Skeletal muscle satellite cell (primary cell): ENCODE measurements around the gene GLTP.
"Not testable (repeated sequence)": the region's sequence is repeated elsewhere in the genome, so short reads cannot be mapped to it uniquely, and the experiment has no call there.

ENCODE experiments used
- H3K27me3 ChIP-seq: 2 replicates; pipeline ENCODE4 v1.7.0; 2013; ENCODE audit warnings: low read length; ENCODE audit not compliant: control insufficient read depth, insufficient read depth
- H3K36me3 ChIP-seq: 2 replicates; pipeline ENCODE4 v1.7.0; 2013; ENCODE audit warnings: mild to moderate bottlenecking, control low read depth, low read length; ENCODE audit not compliant: insufficient read depth
- H3K4me1 ChIP-seq: 2 replicates; pipeline ENCODE4 v1.7.0; 2013; ENCODE audit warnings: low read length; ENCODE audit not compliant: control insufficient read depth, insufficient read depth
- H3K4me2 ChIP-seq: 2 replicates; pipeline ENCODE4 v1.7.0; 2013; ENCODE audit warnings: mild to moderate bottlenecking, low read length
- H3K4me3 ChIP-seq: 2 replicates; pipeline ENCODE4 v1.7.0; 2013; ENCODE audit warnings: low read length
- H3K9ac ChIP-seq: 2 replicates; pipeline ENCODE4 v1.7.0; 2013; ENCODE audit warnings: mild to moderate bottlenecking, low read depth, low read length, moderate library complexity
- H3K9me3 ChIP-seq: replicated peaks from 2 replicates; pipeline ENCODE4 v1.7.0; 2013; ENCODE audit warnings: mild to moderate bottlenecking, control low read depth, low read length

The GLTP gene

GRCh38 chr12:109855377-109855776, 25.0 kb downstream of the GLTP start:
- Histone ChIP-seq H3K4me2 (no peak overlapping the region), H3K27me3 (no peaks in the 10 kb centered on the region), H3K9ac (no peak overlapping the region), H3K36me3 (peaks cover 48% of the 10 kb centered on the region), H3K4me3 (no peak overlapping the region), H3K4me1 (no peaks in the 10 kb centered on the region), H3K9me3 (no peaks in the 10 kb centered on the region)

- not testable (repeated sequence) for H3K27me3 ChIP-seq, H3K4me3 ChIP-seq, H3K9ac ChIP-seq, H3K4me2 ChIP-seq, H3K4me1 ChIP-seq, H3K9me3 ChIP-seq
- peaks cover 27% of the 10 kb centered on the region for H3K36me3 ChIP-seq
Measured at GRCh38 chr12:109850518-109850917, 29.8 kb downstream of the GLTP start.

- Histone ChIP-seq H3K4me1 (no peaks in the 10 kb centered on the region), H3K36me3 (peaks cover 4% of the 10 kb centered on the region), H3K4me2 (no peak overlapping the region), H3K27me3 (no peaks in the 10 kb centered on the region), H3K9me3 (no peaks in the 10 kb centered on the region), H3K4me3 (no peak overlapping the region), H3K9ac (no peak overlapping the region)
Measured at GRCh38 chr12:109847142-109847735, 33.1 kb downstream of the GLTP start.

GRCh38 chr12:109845824-109846205, 34.5 kb downstream of the GLTP start:
- Histone ChIP-seq H3K9ac (peak overlapping the region; percentile 49), H3K27me3 (no peaks in the 10 kb centered on the region), H3K4me2 (peak overlapping the region; percentile 82), H3K4me1 (peaks cover 1% of the 10 kb centered on the region), H3K9me3 (no peaks in the 10 kb centered on the region), H3K36me3 (no peaks in the 10 kb centered on the region), H3K4me3 (peak overlapping the region; percentile 56)

GRCh38 chr12:109844983-109845823, 35.1 kb downstream of the GLTP start:
- Histone ChIP-seq H3K4me2 (peak overlapping the region; percentile 82), H3K9ac (peak overlapping the region; percentile 49), H3K4me3 (peak overlapping the region; percentile 56), H3K4me1 (peaks cover 5% of the 10 kb centered on the region), H3K9me3 (no peaks in the 10 kb centered on the region), H3K36me3 (no peaks in the 10 kb centered on the region), H3K27me3 (no peaks in the 10 kb centered on the region)

- H3K4me1 ChIP-seq: peaks cover 5% of the 10 kb centered on the region
- no peaks in the 10 kb centered on the region for H3K27me3 ChIP-seq
Measured at GRCh38 chr12:109844091-109844490, 36.2 kb downstream of the GLTP start.

GRCh38 chr12:109842021-109842420, 38.3 kb downstream of the GLTP start:
- no peak overlapping the region for H3K9ac ChIP-seq
- H3K4me1 ChIP-seq: peaks cover 17% of the 10 kb centered on the region
- no peak overlapping the region for H3K4me2 ChIP-seq
- H3K4me3 ChIP-seq: no peak overlapping the region
- H3K9me3 ChIP-seq: no peaks in the 10 kb centered on the region
- no peaks in the 10 kb centered on the region for H3K36me3 ChIP-seq
- H3K27me3 ChIP-seq: no peaks in the 10 kb centered on the region

More at GRCh38 chr12:109844091-109844490, 36.2 kb downstream of the GLTP start:
- Histone ChIP-seq H3K4me3 (no peak overlapping the region), H3K9ac (no peak overlapping the region), H3K9me3 (no peaks in the 10 kb centered on the region), H3K36me3 (no peaks in the 10 kb centered on the region), H3K4me2 (no peak overlapping the region)

- Histone ChIP-seq H3K9ac (no peak overlapping the region), H3K36me3 (no peaks in the 10 kb centered on the region), H3K4me3 (no peak overlapping the region), H3K4me1 (peaks cover 24% of the 10 kb centered on the region), H3K27me3 (no peaks in the 10 kb centered on the region), H3K4me2 (no peak overlapping the region), H3K9me3 (no peaks in the 10 kb centered on the region)
Measured at GRCh38 chr12:109841356-109841755, 39.0 kb downstream of the GLTP start.

GRCh38 chr12:109840305-109841074, 39.9 kb downstream of the GLTP start:
- no peak overlapping the region for H3K4me2 ChIP-seq
- no peak overlapping the region for H3K4me3 ChIP-seq
- H3K4me1 ChIP-seq: peaks cover 24% of the 10 kb centered on the region
- H3K36me3 ChIP-seq: no peaks in the 10 kb centered on the region
- H3K9me3 ChIP-seq: no peaks in the 10 kb centered on the region
- no peaks in the 10 kb centered on the region for H3K27me3 ChIP-seq
- no peak overlapping the region for H3K9ac ChIP-seq

GRCh38 chr12:109839444-109839843, 40.9 kb downstream of the GLTP start:
- Histone ChIP-seq H3K4me3 (no peak overlapping the region), H3K4me2 (no peak overlapping the region), H3K9ac (no peak overlapping the region), H3K36me3 (no peaks in the 10 kb centered on the region), H3K4me1 (peaks cover 24% of the 10 kb centered on the region), H3K27me3 (no peaks in the 10 kb centered on the region), H3K9me3 (no peaks in the 10 kb centered on the region)

- H3K4me1 ChIP-seq: peaks cover 31% of the 10 kb centered on the region
- H3K27me3 ChIP-seq: peaks cover 3% of the 10 kb centered on the region
- no peak overlapping the region for H3K9ac ChIP-seq
Measured at GRCh38 chr12:109836916-109837315, 43.4 kb downstream of the GLTP start.

More at GRCh38 chr12:109836916-109837315, 43.4 kb downstream of the GLTP start:
- H3K9me3 ChIP-seq: no peaks in the 10 kb centered on the region
- no peak overlapping the region for H3K4me2 ChIP-seq
- H3K4me3 ChIP-seq: no peak overlapping the region
- no peaks in the 10 kb centered on the region for H3K36me3 ChIP-seq
